GM23248 (cell line): ENCODE measurements around the gene CTTNBP2.

Experiments
- EZH2 ChIP-seq: fragments of 200-600 bp; sonication (generic); IDR thresholded peaks from 2 replicates; pipeline ENCODE4 v1.6.1; 2018; ENCODE audit warnings: antibody characterized with exemption, mild to moderate bottlenecking; ENCODE audit not compliant: insufficient read depth, poor library complexity, severe bottlenecking
- EZH2phosphoT487 ChIP-seq: fragments of 200-600 bp; sonication (generic); IDR thresholded peaks from 2 replicates; pipeline ENCODE4 v1.6.1; 2018; ENCODE audit warnings: antibody characterized with exemption, moderate library complexity, mild to moderate bottlenecking, low read depth; ENCODE audit not compliant: insufficient read depth

- TF ChIP-seq EZH2 (no peak), EZH2phosphoT487 (no peak)
These were observed 206.6 kb downstream of the CTTNBP2 start for GRCh38 chr7:117666689-117667088.
